H9 (cell line): Measurements from ENCODE around the gene ZBTB9. TPM values are rescaled to one million over a fixed set of nuclear protein-coding genes. Genes with fewer than 3 reads are reported as not detected.

Source experiments
- DNase-seq: peaks from one replicate; pipeline ENCODE4 v3.0.0-alpha.2; 2017
- H2AFZ ChIP-seq: one replicate; pipeline ENCODE4 v1.6.1; 2013; ENCODE audit warnings: mild to moderate bottlenecking, low read length, control low read depth, moderate library complexity
- H2AK5ac ChIP-seq: 2 replicates; pipeline ENCODE4 v1.6.1; 2013; ENCODE audit warnings: low read length, control low read depth, mixed read lengths; ENCODE audit not compliant: insufficient read length
- H2BK120ac ChIP-seq: one replicate; pipeline ENCODE4 v1.6.1; 2013; ENCODE audit warnings: low read depth, mild to moderate bottlenecking, low read length, control low read depth, inconsistent platforms; ENCODE audit not compliant: poor library complexity, severe bottlenecking
- H2BK12ac ChIP-seq: 2 replicates; pipeline ENCODE4 v1.6.1; 2013; ENCODE audit warnings: low read length, control low read depth, mixed read lengths, low read depth; ENCODE audit not compliant: insufficient read length
- H2BK15ac ChIP-seq: 2 replicates; pipeline ENCODE4 v1.6.1; 2013; ENCODE audit warnings: low read depth, low read length, control low read depth
- H2BK20ac ChIP-seq: one replicate; pipeline ENCODE4 v1.6.1; 2013; ENCODE audit warnings: low read depth, mild to moderate bottlenecking, low read length, control low read depth, inconsistent platforms; ENCODE audit not compliant: poor library complexity, severe bottlenecking
- H2BK5ac ChIP-seq: 2 replicates; pipeline ENCODE4 v1.6.1; 2013; ENCODE audit warnings: low read length, control low read depth, mixed read lengths; ENCODE audit not compliant: insufficient read length
- H3K14ac ChIP-seq: 2 replicates; pipeline ENCODE4 v1.6.1; 2013; ENCODE audit warnings: low read length, control low read depth; ENCODE audit not compliant: insufficient read depth
- H3K18ac ChIP-seq: 2 replicates; pipeline ENCODE4 v1.6.1; 2013; ENCODE audit warnings: low read depth, mild to moderate bottlenecking, mixed read lengths, low read length, control low read depth; ENCODE audit not compliant: insufficient read length
- H3K23ac ChIP-seq: 2 replicates; pipeline ENCODE4 v1.6.1; 2013; ENCODE audit warnings: low read length, control low read depth, mixed read lengths, low read depth; ENCODE audit not compliant: insufficient read length
- H3K23me2 ChIP-seq: 2 replicates; pipeline ENCODE4 v1.6.1; 2013; ENCODE audit warnings: low read depth, mild to moderate bottlenecking, mixed read lengths, low read length, control low read depth; ENCODE audit not compliant: insufficient read length, poor library complexity, severe bottlenecking
- H3K27ac ChIP-seq: 2 replicates; pipeline ENCODE4 v1.5.1; 2013; ENCODE audit warnings: low read length, control low read depth, mixed read lengths, low read depth; ENCODE audit not compliant: insufficient read length
- H3K27me3 ChIP-seq: 2 replicates; pipeline ENCODE4 v1.6.1; 2013; ENCODE audit warnings: low read length, control low read depth, inconsistent platforms; ENCODE audit not compliant: insufficient read depth
- H3K4ac ChIP-seq: 2 replicates; pipeline ENCODE4 v1.6.1; 2013; ENCODE audit warnings: low read depth, mild to moderate bottlenecking, control low read depth, inconsistent platforms, low read length, moderate library complexity
- H3K4me1 ChIP-seq: 2 replicates; pipeline ENCODE4 v1.6.1; 2013; ENCODE audit warnings: low read length, control low read depth, inconsistent platforms; ENCODE audit not compliant: insufficient read depth
- H3K4me2 ChIP-seq: 2 replicates; pipeline ENCODE4 v1.6.1; 2013; ENCODE audit warnings: low read length, control low read depth, mixed read lengths; ENCODE audit not compliant: insufficient read length, insufficient read depth
- H3K56ac ChIP-seq: 2 replicates; pipeline ENCODE4 v1.6.1; 2013; ENCODE audit warnings: low read depth, mild to moderate bottlenecking, mixed read lengths, low read length, control low read depth; ENCODE audit not compliant: insufficient read length
- H3K79me1 ChIP-seq: 2 replicates; pipeline ENCODE4 v1.6.1; 2013; ENCODE audit warnings: low read depth, mild to moderate bottlenecking, moderate library complexity, low read length, control low read depth, inconsistent platforms; ENCODE audit not compliant: insufficient read depth, poor library complexity, severe bottlenecking
- H3K79me2 ChIP-seq: 2 replicates; pipeline ENCODE4 v1.6.1; 2013; ENCODE audit warnings: low read length, control low read depth, inconsistent platforms; ENCODE audit not compliant: insufficient read depth
- H3K9ac ChIP-seq: 2 replicates; pipeline ENCODE4 v1.6.1; 2013; ENCODE audit warnings: low read length, control low read depth, mixed read lengths; ENCODE audit not compliant: insufficient read length; ENCODE audit errors: extremely low read depth
- H3K9me3 ChIP-seq: one replicate; pipeline ENCODE4 v1.6.1; 2013; ENCODE audit warnings: low read depth, low read length, inconsistent platforms; ENCODE audit not compliant: control insufficient read depth
- H3T11ph ChIP-seq: one replicate; pipeline ENCODE4 v1.6.1; 2013; ENCODE audit warnings: mild to moderate bottlenecking, low read length, control low read depth, inconsistent platforms
- H4K20me1 ChIP-seq: one replicate; pipeline ENCODE4 v1.6.1; 2013; ENCODE audit not compliant: control insufficient read depth, insufficient read length, insufficient read depth
- H4K5ac ChIP-seq: 2 replicates; pipeline ENCODE4 v1.6.1; 2013; ENCODE audit warnings: low read depth, mild to moderate bottlenecking, mixed read lengths, low read length, control low read depth; ENCODE audit not compliant: insufficient read length
- H4K8ac ChIP-seq: replicated peaks from 2 replicates; pipeline ENCODE4 v1.6.1; 2013; ENCODE audit warnings: low read length, control low read depth, mixed read lengths, low read depth; ENCODE audit not compliant: insufficient read length
- H4K91ac ChIP-seq: 2 replicates; pipeline ENCODE4 v1.6.1; 2013; ENCODE audit warnings: low read depth, mild to moderate bottlenecking, moderate library complexity, mixed read lengths, low read length, control low read depth; ENCODE audit not compliant: insufficient read length
- H3K27ac Mint-ChIP-seq, 3 experiments: 2 replicates in 2 of 3; 3 replicates in 1 of 3; pipeline ENCODE4 v1.8.0; 2020 to 2021; ENCODE audit warnings: mixed read lengths in 3 of 3, mild to moderate bottlenecking in 1 of 3, moderate library complexity in 1 of 3
- H3K27me3 Mint-ChIP-seq: 2 replicates; pipeline ENCODE4 v1.8.0; 2021; ENCODE audit warnings: low read depth, mild to moderate bottlenecking, moderate library complexity, mixed read lengths
- H3K36me3 Mint-ChIP-seq, 3 experiments: 2 replicates in 2 of 3; 3 replicates in 1 of 3; pipeline ENCODE4 v1.8.0; 2020 to 2021; ENCODE audit warnings: low read depth in 3 of 3, mixed read lengths in 3 of 3; ENCODE audit not compliant: insufficient read depth in 1 of 3
- H3K4me1 Mint-ChIP-seq, 2 experiments: 2 replicates each; pipeline ENCODE4 v1.8.0; 2020; ENCODE audit warnings: mixed read lengths in 2 of 2
- H3K4me3 Mint-ChIP-seq, 2 experiments: 2 replicates in 1 of 2; 3 replicates in 1 of 2; pipeline ENCODE4 v1.8.0; 2020 to 2021; ENCODE audit warnings: mild to moderate bottlenecking in 2 of 2, mixed read lengths in 2 of 2, moderate library complexity in 1 of 2
- H3K9me3 Mint-ChIP-seq, 2 experiments: 2 replicates in 1 of 2; 3 replicates in 1 of 2; pipeline ENCODE4 v1.8.0; 2020; ENCODE audit warnings: mild to moderate bottlenecking in 2 of 2, mixed read lengths in 2 of 2, moderate library complexity in 1 of 2
- WGBS: extraction: QIAGEN DNeasy Blood & Tissue Kit; methylation state at CpG from one replicate; pipeline ENCODE4 v1.1.7; 2013; ENCODE audit warnings: missing lambda C conversion rate, low lambda C conversion rate, mixed read lengths; ENCODE audit not compliant: insufficient read length; ENCODE audit errors: extremely low coverage; 5-methylcytosine and 5-hydroxymethylcytosine counted together
- total RNA-seq: library from RNA; stranded (reverse); gene quantifications from 2 replicates; pipeline ENCODE4 v1.2.1, GENCODE V29; 2021
- TF ChIP-seq, protein P1 (sequence below): fragments of 200-600 bp; sonication (generic); conservative IDR thresholded peaks from 3 replicates; pipeline ENCODE4 v1.8.0; 2021; ENCODE audit warnings: antibody characterized with exemption, mild to moderate bottlenecking

Gene ZBTB9
- total RNA-seq, 1 experiment from 2014 or later = 53.1 TPM

- no peaks in the 10 kb centered on the region for H3K9me3 Mint-ChIP-seq
- Histone ChIP-seq H3K27me3 (no peaks in the 10 kb centered on the region; the same call in 1 of the 2 replicates), H2BK12ac (no peak overlapping the region), H3T11ph (no peak overlapping the region), H3K9me3 (no peaks in the 10 kb centered on the region), H4K8ac (no peak overlapping the region), H3K14ac (no peak overlapping the region), H3K79me2 (no peaks in the 10 kb centered on the region), H3K18ac (no peak overlapping the region), H3K56ac (no peak overlapping the region), H3K4me1 (no peaks in the 10 kb centered on the region), H4K20me1 (no peaks in the 10 kb centered on the region), H3K23ac (no peak overlapping the region), H3K4ac (no peak overlapping the region), H4K5ac (no peak overlapping the region), H2AFZ (no peak overlapping the region), H2BK15ac (no peak overlapping the region), H2AK5ac (no peak overlapping the region), H4K91ac (no peak overlapping the region), H3K23me2 (peaks cover 4% of the 10 kb centered on the region), H2BK20ac (no peak overlapping the region), H3K9ac (no peak overlapping the region), H3K79me1 (no peaks in the 10 kb centered on the region), H3K4me2 (no peak overlapping the region), H2BK120ac (no peak overlapping the region), H3K27ac (no peak overlapping the region), H2BK5ac (no peak overlapping the region)
- no CpG with 5 or more reads among the region's 2 CpGs for whole genome bisulfite sequencing
- DNase-seq = no peak
- peaks cover 9 to 32% (median 31%) of the 10 kb centered on the region in 3 experiments for H3K36me3 Mint-ChIP-seq
- TF ChIP-seq, protein P1, sequence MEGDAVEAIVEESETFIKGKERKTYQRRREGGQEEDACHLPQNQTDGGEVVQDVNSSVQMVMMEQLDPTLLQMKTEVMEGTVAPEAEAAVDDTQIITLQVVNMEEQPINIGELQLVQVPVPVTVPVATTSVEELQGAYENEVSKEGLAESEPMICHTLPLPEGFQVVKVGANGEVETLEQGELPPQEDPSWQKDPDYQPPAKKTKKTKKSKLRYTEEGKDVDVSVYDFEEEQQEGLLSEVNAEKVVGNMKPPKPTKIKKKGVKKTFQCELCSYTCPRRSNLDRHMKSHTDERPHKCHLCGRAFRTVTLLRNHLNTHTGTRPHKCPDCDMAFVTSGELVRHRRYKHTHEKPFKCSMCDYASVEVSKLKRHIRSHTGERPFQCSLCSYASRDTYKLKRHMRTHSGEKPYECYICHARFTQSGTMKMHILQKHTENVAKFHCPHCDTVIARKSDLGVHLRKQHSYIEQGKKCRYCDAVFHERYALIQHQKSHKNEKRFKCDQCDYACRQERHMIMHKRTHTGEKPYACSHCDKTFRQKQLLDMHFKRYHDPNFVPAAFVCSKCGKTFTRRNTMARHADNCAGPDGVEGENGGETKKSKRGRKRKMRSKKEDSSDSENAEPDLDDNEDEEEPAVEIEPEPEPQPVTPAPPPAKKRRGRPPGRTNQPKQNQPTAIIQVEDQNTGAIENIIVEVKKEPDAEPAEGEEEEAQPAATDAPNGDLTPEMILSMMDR = no peak
- H3K4me1 Mint-ChIP-seq = peaks cover 7 to 11% of the 10 kb centered on the region in 2 experiments; a peak in 3 of 4 replicates
- H3K27ac Mint-ChIP-seq = no peak overlapping the region
- no peak overlapping the region for H3K4me3 Mint-ChIP-seq
- peaks cover 11% of the 10 kb centered on the region; the same call in 1 of the 2 replicates for H3K27me3 Mint-ChIP-seq
These were observed 4.8 kb downstream of the ZBTB9 start for GRCh38 chr6:33459226-33459625.
